Progenitor cell of endocrine pancreas (in vitro differentiated cells): Measurements from ENCODE around the gene ZNF644. TPM values are rescaled to one million over a fixed set of nuclear protein-coding genes. Genes with fewer than 3 reads are reported as not detected.

Experiments used
- DNase-seq: peaks from one replicate; pipeline ENCODE4 v3.0.0; 2021; ENCODE audit warnings: low spot score; ENCODE audit not compliant: unreplicated experiment
- H3K27ac Mint-ChIP-seq: 2 replicates; pipeline ENCODE4 v1.8.0; 2021; ENCODE audit warnings: mild to moderate bottlenecking, moderate library complexity, mixed read lengths
- H3K27me3 Mint-ChIP-seq: 2 replicates; pipeline ENCODE4 v1.8.0; 2021; ENCODE audit warnings: mixed read lengths
- H3K36me3 Mint-ChIP-seq: 2 replicates; pipeline ENCODE4 v1.8.0; 2022; ENCODE audit warnings: mixed read lengths; ENCODE audit not compliant: insufficient read depth
- H3K4me1 Mint-ChIP-seq: 2 replicates; pipeline ENCODE4 v1.8.0; 2021; ENCODE audit warnings: low read depth, mixed read lengths
- H3K4me3 Mint-ChIP-seq: 2 replicates; pipeline ENCODE4 v1.8.0; 2021; ENCODE audit warnings: low read depth, mild to moderate bottlenecking, moderate library complexity, mixed read lengths
- H3K9me3 Mint-ChIP-seq: 2 replicates; pipeline ENCODE4 v1.8.0; 2021; ENCODE audit warnings: low read depth, mixed read lengths
- CTCF ChIP-seq: fragments of 200-600 bp; sonication (generic); IDR thresholded peaks from one replicate; pipeline ENCODE4 v1.5.0; 2021; ENCODE audit warnings: antibody characterized with exemption, mild to moderate bottlenecking; ENCODE audit not compliant: unreplicated experiment
- total RNA-seq: library from RNA; stranded (reverse); gene quantifications from 2 replicates; pipeline ENCODE4 v1.2.1, GENCODE V29; 2021

The ZNF644 gene
- total RNA-seq, 1 donor from 2014 or later: 101 TPM

GRCh38 chr1:90989990-90990389 is 31.8 kb downstream of the ZNF644 start:
- peaks cover 61% of the 10 kb centered on the region for H3K36me3 Mint-ChIP-seq
- H3K27ac Mint-ChIP-seq: no peak overlapping the region
- no peak for DNase-seq
- H3K27me3 Mint-ChIP-seq: no peaks in the 10 kb centered on the region
- peaks cover 9% of the 10 kb centered on the region for H3K4me1 Mint-ChIP-seq
- H3K9me3 Mint-ChIP-seq: peaks cover 46% of the 10 kb centered on the region
- H3K4me3 Mint-ChIP-seq: no peak overlapping the region
- no peak for TF ChIP-seq CTCF

GRCh38 chr1:90989302-90989701 is 32.5 kb downstream of the ZNF644 start:
- Mint-ChIP-seq H3K4me1 (peaks cover 7% of the 10 kb centered on the region), H3K36me3 (peaks cover 58% of the 10 kb centered on the region), H3K9me3 (peaks cover 45% of the 10 kb centered on the region), H3K27me3 (no peaks in the 10 kb centered on the region), H3K4me3 (no peak overlapping the region), H3K27ac (no peak overlapping the region)
- TF ChIP-seq CTCF: no peak
- DNase-seq: no peak

GRCh38 chr1:90987841-90988240 is 34.0 kb downstream of the ZNF644 start:
- Mint-ChIP-seq H3K9me3 (peaks cover 45% of the 10 kb centered on the region), H3K4me1 (peaks cover 2% of the 10 kb centered on the region), H3K27me3 (no peaks in the 10 kb centered on the region), H3K27ac (no peak overlapping the region), H3K36me3 (peaks cover 57% of the 10 kb centered on the region), H3K4me3 (no peak overlapping the region)
- no peak for TF ChIP-seq CTCF
- no peak for DNase-seq

GRCh38 chr1:90986953-90987352 is 34.9 kb downstream of the ZNF644 start:
- H3K27ac Mint-ChIP-seq: no peak overlapping the region
- DNase-seq: no peak
- H3K9me3 Mint-ChIP-seq: peaks cover 42% of the 10 kb centered on the region
- peaks cover 2% of the 10 kb centered on the region for H3K4me1 Mint-ChIP-seq
- TF ChIP-seq CTCF: no peak
- peaks cover 54% of the 10 kb centered on the region for H3K36me3 Mint-ChIP-seq
- H3K27me3 Mint-ChIP-seq: no peaks in the 10 kb centered on the region
- no peak overlapping the region for H3K4me3 Mint-ChIP-seq

- H3K27me3 Mint-ChIP-seq: no peaks in the 10 kb centered on the region
- no peaks in the 10 kb centered on the region for H3K9me3 Mint-ChIP-seq
- no peak for TF ChIP-seq CTCF
- no peak overlapping the region for H3K4me3 Mint-ChIP-seq
- no peak for DNase-seq
- H3K27ac Mint-ChIP-seq: no peak overlapping the region
- H3K36me3 Mint-ChIP-seq: peaks cover 21% of the 10 kb centered on the region
- H3K4me1 Mint-ChIP-seq: peaks cover 4% of the 10 kb centered on the region
Measured at GRCh38 chr1:90977522-90977921, 44.3 kb downstream of the ZNF644 start.
